CD14-positive monocyte (primary cell): ENCODE results near the gene CHST15. TPM values are rescaled to one million over a fixed set of nuclear protein-coding genes. Genes with fewer than 3 reads are reported as not detected.

Experiments used
- DNase-seq, 3 donors: peaks; one replicate each; pipeline ENCODE4 v3.0.0-alpha.2; 2011 to 2022
- H2AFZ ChIP-seq: 2 replicates; pipeline ENCODE4 v1.6.0; 2012; ENCODE audit warnings: mild to moderate bottlenecking, low read depth, low read length, inconsistent platforms; ENCODE audit not compliant: insufficient read depth, poor library complexity, severe bottlenecking
- H3K27ac ChIP-seq, 2 donors: 1 replicate in 1 of 2; 2 replicates in 1 of 2; pipeline ENCODE4 v1.5.1; 2012 to 2013; ENCODE audit warnings: low read length in 2 of 2, control low read depth in 1 of 2, inconsistent platforms in 1 of 2, low read depth in 1 of 2, mild to moderate bottlenecking in 1 of 2
- H3K27me3 ChIP-seq, 2 donors: one replicate each; pipeline versions ENCODE4 v1.6.0 to v1.6.1; 2011 to 2013; ENCODE audit warnings: low read length in 2 of 2; ENCODE audit not compliant: control insufficient read depth in 2 of 2, insufficient read depth in 2 of 2
- H3K36me3 ChIP-seq, 2 donors: replicated peaks in 1 of 2; 1 replicate in 1 of 2; 2 replicates in 1 of 2; pipeline versions ENCODE4 v1.5.1 to v1.6.1; 2012 to 2013; ENCODE audit warnings: low read length in 2 of 2, control low read depth in 1 of 2, inconsistent platforms in 1 of 2, mild to moderate bottlenecking in 1 of 2; ENCODE audit not compliant: insufficient read depth in 2 of 2, control insufficient read depth in 1 of 2
- H3K4me1 ChIP-seq, 2 donors: 1 replicate in 1 of 2; 2 replicates in 1 of 2; pipeline versions ENCODE4 v1.5.1 to v1.6.1; 2012 to 2013; ENCODE audit warnings: low read length in 2 of 2, control low read depth in 1 of 2, inconsistent platforms in 1 of 2, mild to moderate bottlenecking in 1 of 2, moderate library complexity in 1 of 2; ENCODE audit not compliant: insufficient read depth in 2 of 2, control insufficient read depth in 1 of 2
- H3K4me2 ChIP-seq: replicated peaks from 2 replicates; pipeline ENCODE3; 2012; ENCODE audit warnings: low read length, moderate library complexity, mild to moderate bottlenecking; ENCODE audit not compliant: poor library complexity, severe bottlenecking; ENCODE audit errors: extremely low read depth
- H3K4me3 ChIP-seq, 3 experiments: fragments of 200-600 bp in 1 of 3; sonication (generic) in 1 of 3; replicated peaks in 1 of 3; 1 replicate in 2 of 3; 2 replicates in 1 of 3; pipeline ENCODE4 v1.5.1; 2011 to 2013; ENCODE audit warnings: low read length in 3 of 3, mild to moderate bottlenecking in 3 of 3, control low read depth in 2 of 3, low read depth in 2 of 3, inconsistent platforms in 1 of 3, moderate library complexity in 1 of 3
- H3K79me2 ChIP-seq: 2 replicates; pipeline ENCODE4 v1.6.0; 2012; ENCODE audit warnings: mild to moderate bottlenecking, control low read depth, inconsistent platforms, low read length, moderate library complexity; ENCODE audit not compliant: insufficient read depth
- H3K9ac ChIP-seq: 2 replicates; pipeline ENCODE4 v1.6.0; 2017; ENCODE audit warnings: low read length, mild to moderate bottlenecking; ENCODE audit not compliant: insufficient read depth, poor library complexity, severe bottlenecking
- H3K9me3 ChIP-seq, 2 donors: replicated peaks in 1 of 2; 1 replicate in 1 of 2; 2 replicates in 1 of 2; pipeline versions ENCODE4 v1.5.1 to v1.6.1; 2012 to 2013; ENCODE audit warnings: low read length in 2 of 2, control low read depth in 1 of 2; ENCODE audit not compliant: control insufficient read depth in 1 of 2, insufficient read depth in 1 of 2
- H4K20me1 ChIP-seq: 2 replicates; pipeline ENCODE4 v1.6.0; 2012; ENCODE audit warnings: mild to moderate bottlenecking, low read length, control low read depth, moderate library complexity; ENCODE audit not compliant: insufficient read depth
- H3K27ac Mint-ChIP-seq, 7 donors: one replicate each; pipeline ENCODE4 v1.8.0; 2020; ENCODE audit warnings: mild to moderate bottlenecking in 7 of 7, mixed read lengths in 7 of 7, moderate library complexity in 6 of 7, inconsistent platforms in 2 of 7
- H3K27me3 Mint-ChIP-seq, 3 donors: one replicate each; pipeline ENCODE4 v1.8.0; 2021 to 2022; ENCODE audit warnings: low read depth in 3 of 3, mild to moderate bottlenecking in 3 of 3, mixed read lengths in 3 of 3, moderate library complexity in 3 of 3, inconsistent platforms in 1 of 3
- H3K36me3 Mint-ChIP-seq, 2 donors: one replicate each; pipeline ENCODE4 v1.8.0; 2020; ENCODE audit warnings: mixed read lengths in 2 of 2, inconsistent platforms in 1 of 2, mild to moderate bottlenecking in 1 of 2
- H3K4me1 Mint-ChIP-seq: one replicate; pipeline ENCODE4 v1.8.0; 2020; ENCODE audit warnings: mild to moderate bottlenecking, mixed read lengths
- H3K4me3 Mint-ChIP-seq, 2 donors: one replicate each; pipeline ENCODE4 v1.8.0; 2020; ENCODE audit warnings: mild to moderate bottlenecking in 2 of 2, mixed read lengths in 2 of 2, moderate library complexity in 1 of 2
- H3K9me3 Mint-ChIP-seq, 7 donors: one replicate each; pipeline ENCODE4 v1.8.0; 2020 to 2022; ENCODE audit warnings: mixed read lengths in 7 of 7, mild to moderate bottlenecking in 6 of 7, moderate library complexity in 6 of 7, inconsistent platforms in 2 of 7
- CTCF ChIP-seq: fragments of 200-600 bp; IDR thresholded peaks from one replicate; pipeline ENCODE4 v1.8.0; 2022; ENCODE audit warnings: antibody characterized with exemption, mild to moderate bottlenecking
- WGBS: methylation state at CpG from one replicate; pipeline ENCODE4 v1.1.5; 2013; ENCODE audit warnings: missing lambda C conversion rate; ENCODE audit not compliant: insufficient coverage; 5-methylcytosine and 5-hydroxymethylcytosine counted together
- intact Hi-C, 2 donors: fragments of 100-400 bp; cut with micrococcal nuclease; formaldehyde crosslinking; loops; one replicate each; pipeline versions ENCODE4 v1.15.0 to v1.15.1; 2023
- polyA plus RNA-seq, 3 donors: library from polyadenylated mRNA; depleted of rRNA in 1 of 3; unstranded in 2 of 3; stranded (reverse) in 1 of 3; fragments of 300-500 nt in 2 of 3; fragments of >200 nt in 1 of 3; fragmentation: Illumina TruSeq in 2 of 3; gene quantifications; 1 replicate in 2 of 3; 2 replicates in 1 of 3; pipeline ENCODE4 v1.2.3, GENCODE V29; 2012 to 2021

Gene CHST15
- polyA plus RNA-seq, 3 donors, result 54.4 to 106 (median 87.5) TPM

GRCh38 chr10:124064676-124065075, 28.7 kb downstream of the CHST15 start:
- H3K4me3 Mint-ChIP-seq, result peak overlapping the region; percentile 38 to 52
- peak overlapping the region; percentile 53 for H3K4me2 ChIP-seq
- peak overlapping the region; percentile 64 to 83 for H3K27ac ChIP-seq
- WGBS, result 54% methylated on average over 2 of the region's 6 CpGs
- H3K4me1 Mint-ChIP-seq, result peaks cover 71% of the 10 kb centered on the region
- intact Hi-C loops, result no loop called here
- H3K36me3 Mint-ChIP-seq, result peaks cover 68 to 83% of the 10 kb centered on the region in 2 donors
- H3K4me1 ChIP-seq, result peaks cover 69 to 74% of the 10 kb centered on the region in 2 donors
- H4K20me1 ChIP-seq, result peaks cover 70% of the 10 kb centered on the region
- peaks cover 30% of the 10 kb centered on the region for H3K79me2 ChIP-seq
- H3K36me3 ChIP-seq, result peaks cover 18 to 45% of the 10 kb centered on the region in 2 donors
- no peaks in the 10 kb centered on the region for H3K9me3 ChIP-seq
- H3K27me3 Mint-ChIP-seq, result peaks cover 0 to 8% (median 2%) of the 10 kb centered on the region in 3 donors
- H2AFZ ChIP-seq, result no peak overlapping the region
- H3K27me3 ChIP-seq, result no peaks in the 10 kb centered on the region
- peak; percentile 60 to 71 (median 69) for DNase-seq
- H3K9me3 Mint-ChIP-seq, result no peaks in the 10 kb centered on the region
- H3K9ac ChIP-seq, result peak overlapping the region; percentile 27
- H3K4me3 ChIP-seq, result peak overlapping the region in 1 of 3 experiments; percentile 14
- no peak for TF ChIP-seq CTCF
- H3K27ac Mint-ChIP-seq, result peak overlapping the region; percentile 74 to 97 (median 94)

- H3K4me3 Mint-ChIP-seq, result peak overlapping the region; percentile 50 to 65
- peak overlapping the region; percentile 53 for H3K4me2 ChIP-seq
- no peak overlapping the region for H2AFZ ChIP-seq
- TF ChIP-seq CTCF, result no peak
- H3K36me3 Mint-ChIP-seq, result peaks cover 68 to 83% of the 10 kb centered on the region in 2 donors
- DNase-seq, result peak; percentile 73 to 82 (median 77)
- WGBS, result 53% methylated on average over 6 of the region's 18 CpGs
- peaks cover 63 to 73% of the 10 kb centered on the region in 2 donors for H3K4me1 ChIP-seq
- H3K27me3 Mint-ChIP-seq, result peaks cover 0 to 8% (median 2%) of the 10 kb centered on the region in 3 donors
- no peaks in the 10 kb centered on the region for H3K9me3 Mint-ChIP-seq
- peak overlapping the region; percentile 74 to 97 (median 92) for H3K27ac Mint-ChIP-seq
- H4K20me1 ChIP-seq, result peaks cover 70% of the 10 kb centered on the region
- no peaks in the 10 kb centered on the region for H3K9me3 ChIP-seq
- H3K27me3 ChIP-seq, result no peaks in the 10 kb centered on the region
- H3K36me3 ChIP-seq, result peaks cover 18 to 46% of the 10 kb centered on the region in 2 donors
- peak overlapping the region in 1 of 3 experiments; percentile 14 for H3K4me3 ChIP-seq
- peaks cover 70% of the 10 kb centered on the region for H3K4me1 Mint-ChIP-seq
- H3K27ac ChIP-seq, result peak overlapping the region; percentile 64 to 83
- peaks cover 23% of the 10 kb centered on the region for H3K79me2 ChIP-seq
- H3K9ac ChIP-seq, result peak overlapping the region; percentile 27
- intact Hi-C loops, result no loop called here
Measured at GRCh38 chr10:124063750-124064603, 29.4 kb downstream of the CHST15 start.
